ENCODE data around the gene JOSD1.

Gene JOSD1

GRCh38 chr22:38732251-38732815 is 31.6 kb upstream of the JOSD1 start:
- DNase-seq = no peak

DNA sequence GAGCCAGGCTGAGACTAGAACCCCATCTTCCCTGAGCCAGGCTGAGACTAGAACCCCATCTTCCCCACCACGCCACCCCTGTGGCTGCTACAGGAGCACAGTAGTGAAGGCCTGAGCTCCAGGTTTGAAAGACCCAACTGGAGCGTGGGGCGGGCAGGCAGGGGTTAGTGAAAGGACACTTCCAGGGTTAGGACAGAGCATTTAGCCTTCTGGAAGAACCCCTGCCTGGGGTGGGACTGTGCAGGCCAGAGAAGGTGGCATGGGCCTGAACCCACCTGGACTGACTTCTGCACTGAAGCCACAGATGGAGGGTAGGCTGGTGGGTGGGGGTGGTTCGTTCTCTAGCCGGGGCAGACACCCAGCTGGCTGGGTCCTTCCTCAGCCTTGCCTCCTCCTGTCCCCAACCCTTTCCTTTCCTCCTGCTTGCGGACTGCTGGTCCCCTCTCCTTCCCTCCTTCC is 31.0 kb upstream of the JOSD1 start:
- no peak for DNase-seq

GRCh38 chr22:38730411-38730871 is 29.7 kb upstream of the JOSD1 start:
- no peak for DNase-seq

- DNase-seq = no peak
These were observed 29.2 kb upstream of the JOSD1 start for GRCh38 chr22:38729946-38730345.

- no peak for DNase-seq
These were observed 28.4 kb upstream of the JOSD1 start for GRCh38 chr22:38728871-38729796.

DNA sequence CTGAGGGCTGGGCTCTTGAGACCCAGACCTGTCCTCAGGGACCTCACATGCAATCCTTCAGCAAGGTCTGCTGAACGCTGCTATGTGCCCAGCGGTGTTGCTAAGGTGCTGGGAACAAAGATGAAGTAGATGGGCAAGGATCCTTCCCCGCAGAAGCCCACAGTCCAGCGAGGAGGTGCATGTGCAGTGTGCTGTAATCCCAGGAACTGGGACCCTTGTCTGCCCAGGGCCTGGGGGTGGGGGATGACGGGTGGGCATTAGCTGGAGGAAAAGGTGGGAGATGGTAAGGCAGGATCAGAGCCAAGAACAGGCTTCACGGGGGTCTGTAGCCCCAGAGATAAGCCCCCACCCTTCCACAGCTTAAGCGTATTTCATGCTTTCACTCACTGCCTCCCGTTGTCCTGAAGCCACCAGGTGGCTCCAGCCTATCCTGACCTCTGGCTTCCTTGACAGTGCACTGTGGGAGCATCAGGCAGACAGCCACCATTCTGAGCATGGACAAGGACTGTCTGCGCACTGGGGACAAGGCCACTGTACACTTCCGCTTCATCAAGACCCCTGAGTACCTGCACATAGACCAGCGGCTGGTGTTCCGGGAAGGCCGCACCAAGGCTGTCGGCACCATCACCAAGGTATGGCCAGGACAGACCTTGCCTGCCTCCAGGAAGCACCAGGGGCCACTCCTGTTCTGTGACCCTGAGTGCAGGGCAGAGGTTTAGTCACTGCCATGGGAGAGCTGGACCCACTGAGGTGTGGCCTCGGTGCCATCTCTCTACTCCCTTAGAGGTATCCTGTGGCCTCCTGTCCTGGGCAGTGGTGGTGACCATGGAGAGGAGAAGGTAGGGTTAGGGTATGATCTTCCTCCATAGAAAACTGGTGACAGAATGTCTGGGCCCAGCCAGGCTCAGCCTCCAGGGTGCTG is 27.0 kb upstream of the JOSD1 start:
- no peak for DNase-seq

GRCh38 chr22:38727123-38727522 is 26.4 kb upstream of the JOSD1 start:
- DNase-seq = no peak

GRCh38 chr22:38725900-38726655 is 25.3 kb upstream of the JOSD1 start:
- no peak for DNase-seq

- peak; percentile 20 for DNase-seq
These were observed 24.3 kb upstream of the JOSD1 start for GRCh38 chr22:38724926-38725571.

DNA sequence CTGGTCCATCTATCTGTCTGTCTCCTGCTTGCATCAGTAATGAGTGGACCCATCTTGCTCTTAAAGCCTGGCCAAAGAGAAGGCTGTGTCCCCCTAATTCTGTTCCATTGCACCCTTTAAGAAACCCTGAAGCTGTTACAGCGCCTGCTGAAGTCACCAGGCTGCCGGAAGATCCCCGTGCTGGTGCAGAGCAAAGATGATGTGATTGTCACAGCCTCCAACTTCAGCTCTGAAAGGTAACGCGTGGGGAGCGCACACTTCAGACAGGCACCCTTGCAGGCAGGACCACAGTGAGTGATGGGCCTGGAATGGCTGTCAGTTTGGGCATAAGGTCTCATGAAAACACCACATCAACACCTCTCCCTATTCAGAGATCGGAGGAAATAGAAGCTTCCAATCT is 23.4 kb upstream of the JOSD1 start:
- DNase-seq = no peak

- DNase-seq = no peak
These were observed 20.8 kb upstream of the JOSD1 start for GRCh38 chr22:38721551-38721950.

DNA sequence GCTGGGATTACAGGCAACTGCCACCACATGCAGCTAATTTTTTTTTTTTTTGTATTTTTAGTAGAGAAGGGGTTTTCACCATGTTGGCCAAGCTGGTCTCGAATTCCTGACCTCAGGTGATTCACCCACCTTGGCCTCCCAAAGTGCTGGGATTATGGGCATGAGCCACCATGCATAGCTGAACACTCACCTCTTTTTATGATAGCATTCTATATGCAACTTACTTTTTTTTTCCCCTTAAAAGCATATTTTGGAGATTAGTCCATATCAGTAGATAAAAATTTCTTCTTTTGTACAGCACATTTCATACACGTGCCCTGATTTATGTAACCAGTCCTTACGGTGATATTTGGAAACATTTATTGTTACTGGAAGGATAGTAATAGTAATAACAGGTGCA is 19.6 kb upstream of the JOSD1 start:
- no peak for DNase-seq

DNA sequence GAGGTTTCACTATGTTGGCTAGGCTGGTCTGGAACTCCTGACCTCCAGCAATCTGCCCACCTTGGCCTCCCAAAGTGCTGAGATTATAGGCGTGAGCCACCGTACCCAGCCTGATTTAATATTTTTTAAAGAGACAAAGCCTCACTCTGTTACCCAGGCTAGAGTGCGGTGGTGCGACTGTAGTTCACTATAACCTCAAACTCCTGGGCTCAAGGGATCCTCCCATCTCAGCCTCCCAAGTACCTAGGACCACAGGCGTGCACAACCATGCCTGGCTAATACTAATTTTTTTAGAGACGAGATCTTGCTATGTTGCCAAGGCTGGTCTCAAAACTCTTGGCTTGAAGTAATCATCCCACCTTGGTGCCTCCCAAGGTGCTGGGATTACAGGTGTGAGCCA is 18.5 kb upstream of the JOSD1 start:
- no peak for DNase-seq

GRCh38 chr22:38718414-38718813 is 17.7 kb upstream of the JOSD1 start:
- no peak for DNase-seq

- no peak for DNase-seq
These were observed 16.5 kb upstream of the JOSD1 start for GRCh38 chr22:38717244-38717643.

- no peak for DNase-seq
These were observed 16.1 kb upstream of the JOSD1 start for GRCh38 chr22:38716826-38717225.

GRCh38 chr22:38716271-38716670 is 15.5 kb upstream of the JOSD1 start:
- DNase-seq = no peak

DNA sequence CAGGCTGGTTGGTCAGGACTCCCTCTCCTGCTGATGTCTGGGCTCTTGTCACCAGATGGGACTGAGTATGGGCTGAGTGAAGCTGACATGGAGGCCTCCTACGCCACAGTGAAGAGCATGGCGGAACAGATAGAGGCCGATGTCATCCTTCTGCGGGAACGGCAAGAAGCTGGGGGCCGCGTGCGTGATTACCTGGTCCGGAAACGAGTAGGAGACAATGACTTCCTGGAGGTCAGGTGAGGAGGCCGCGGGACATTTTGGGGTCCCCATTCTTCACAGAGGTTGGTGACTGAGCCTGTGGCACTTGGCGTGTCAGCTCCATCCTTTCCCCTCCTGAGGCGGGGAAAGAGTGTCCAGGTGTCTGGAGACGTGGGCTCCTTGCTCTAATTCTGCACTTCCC is 15.1 kb upstream of the JOSD1 start:
- DNase-seq = no peak

DNA sequence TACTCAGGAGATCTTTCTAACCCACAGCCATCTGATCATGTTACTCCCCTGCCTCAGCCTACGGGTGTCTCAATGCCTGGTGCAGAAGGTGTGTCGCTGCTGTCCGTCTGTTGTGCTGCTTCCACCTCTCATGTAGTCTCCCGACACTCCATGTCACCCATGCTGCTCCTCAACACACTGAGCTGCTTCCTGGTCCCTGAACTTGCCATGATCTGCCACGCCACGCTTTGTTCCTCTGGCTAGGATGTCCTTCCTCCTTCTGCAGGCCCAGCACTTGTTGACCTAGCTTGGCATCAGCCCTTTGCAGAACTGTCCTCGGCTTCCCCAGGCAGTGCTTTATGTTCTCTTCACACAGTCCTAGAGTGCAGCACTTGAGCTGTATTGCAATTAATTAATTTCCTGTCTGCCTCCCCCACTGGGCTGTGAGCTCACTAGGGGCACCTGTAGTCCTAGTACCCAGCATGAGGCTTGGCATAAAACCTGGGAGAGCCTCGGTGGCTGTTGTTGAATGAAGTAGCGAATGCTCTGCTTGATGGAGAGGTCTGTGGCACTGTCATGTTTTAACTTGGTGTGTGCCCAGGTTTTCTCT is 14.5 kb upstream of the JOSD1 start:
- no peak for DNase-seq

GRCh38 chr22:38713921-38714320 is 13.2 kb upstream of the JOSD1 start:
- DNase-seq = no peak

DNA sequence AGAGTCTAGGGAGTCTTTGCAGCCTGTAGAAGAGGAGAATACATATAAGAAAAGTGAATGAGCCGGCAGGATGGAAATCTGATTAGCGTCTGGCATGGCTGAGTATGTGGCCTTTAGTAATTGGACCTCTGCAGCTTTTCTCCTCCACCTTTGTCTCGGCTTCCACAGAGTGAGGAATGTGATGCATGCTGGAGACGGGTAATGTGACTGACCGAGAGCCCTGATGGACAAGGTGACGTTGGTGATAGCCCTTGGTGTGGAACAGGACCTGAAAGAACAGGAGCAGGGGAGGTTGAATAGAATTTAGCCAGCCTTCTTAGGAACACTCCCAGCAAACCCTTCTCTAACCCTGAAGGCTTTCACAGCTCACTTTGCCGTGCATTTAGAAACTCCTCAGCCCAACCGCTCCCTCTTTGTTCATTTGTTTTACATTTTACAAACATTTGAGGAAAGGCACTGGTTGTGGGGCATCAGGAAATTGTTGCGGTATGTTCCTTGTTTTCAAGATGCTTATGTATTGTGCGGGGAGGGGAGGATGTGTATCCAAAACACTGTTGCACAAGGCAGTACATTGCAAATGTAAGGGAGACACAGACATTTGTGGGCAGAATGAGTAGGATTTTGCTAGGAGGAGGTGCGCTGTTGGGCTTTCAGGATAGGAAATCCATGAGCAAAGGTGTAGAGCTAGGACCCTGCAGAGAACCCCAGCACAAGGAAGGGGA is 11.9 kb upstream of the JOSD1 start:
- DNase-seq = no peak

Data from SHP77 treated with DMSO at 0.1 percent for 48 hours (cell line).